GM19240 (cell line): ENCODE data around the gene IER3.
"Not testable (repeated sequence)": the region's sequence is repeated elsewhere in the genome, so short reads cannot be mapped to it uniquely, and the experiment has no call there.

ENCODE experiments used
- DNase-seq: peaks from one replicate; pipeline ENCODE4 v3.0.0; 2011; ENCODE audit warnings: low spot score; ENCODE audit not compliant: insufficient read length

IER3 gene

DNA sequence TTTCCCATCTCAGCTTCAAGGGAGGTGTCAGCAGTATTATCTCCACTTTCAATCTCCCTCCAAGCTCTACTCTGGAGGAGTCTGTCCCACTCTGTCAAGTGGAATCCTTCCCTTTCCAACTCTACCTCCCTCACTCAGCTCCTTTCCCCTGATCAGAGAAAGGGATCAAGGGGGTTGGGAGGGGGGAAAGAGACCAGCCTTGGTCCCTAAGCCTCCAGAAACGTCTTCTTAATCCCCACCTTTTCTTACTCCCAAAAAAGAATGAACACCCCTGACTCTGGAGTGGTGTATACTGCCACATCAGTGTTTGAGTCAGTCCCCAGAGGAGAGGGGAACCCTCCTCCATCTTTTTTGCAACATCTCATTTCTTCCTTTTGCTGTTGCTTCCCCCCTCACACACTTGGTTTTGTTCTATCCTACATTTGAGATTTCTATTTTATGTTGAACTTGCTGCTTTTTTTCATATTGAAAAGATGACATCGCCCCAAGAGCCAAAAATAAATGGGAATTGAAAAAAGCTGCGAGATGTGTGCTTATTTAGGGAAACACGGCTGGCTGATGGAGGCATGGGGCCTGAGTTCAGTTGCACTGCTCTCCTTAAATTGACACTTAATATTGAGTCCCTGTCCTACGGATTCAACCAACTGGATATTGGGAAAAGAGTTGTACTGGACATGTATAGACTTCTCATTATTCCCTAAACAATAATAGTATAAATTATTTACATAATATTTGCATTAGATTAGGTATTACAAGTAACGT lies 19.3 kb downstream of the IER3 start:
- DNase-seq = no peak

DNA sequence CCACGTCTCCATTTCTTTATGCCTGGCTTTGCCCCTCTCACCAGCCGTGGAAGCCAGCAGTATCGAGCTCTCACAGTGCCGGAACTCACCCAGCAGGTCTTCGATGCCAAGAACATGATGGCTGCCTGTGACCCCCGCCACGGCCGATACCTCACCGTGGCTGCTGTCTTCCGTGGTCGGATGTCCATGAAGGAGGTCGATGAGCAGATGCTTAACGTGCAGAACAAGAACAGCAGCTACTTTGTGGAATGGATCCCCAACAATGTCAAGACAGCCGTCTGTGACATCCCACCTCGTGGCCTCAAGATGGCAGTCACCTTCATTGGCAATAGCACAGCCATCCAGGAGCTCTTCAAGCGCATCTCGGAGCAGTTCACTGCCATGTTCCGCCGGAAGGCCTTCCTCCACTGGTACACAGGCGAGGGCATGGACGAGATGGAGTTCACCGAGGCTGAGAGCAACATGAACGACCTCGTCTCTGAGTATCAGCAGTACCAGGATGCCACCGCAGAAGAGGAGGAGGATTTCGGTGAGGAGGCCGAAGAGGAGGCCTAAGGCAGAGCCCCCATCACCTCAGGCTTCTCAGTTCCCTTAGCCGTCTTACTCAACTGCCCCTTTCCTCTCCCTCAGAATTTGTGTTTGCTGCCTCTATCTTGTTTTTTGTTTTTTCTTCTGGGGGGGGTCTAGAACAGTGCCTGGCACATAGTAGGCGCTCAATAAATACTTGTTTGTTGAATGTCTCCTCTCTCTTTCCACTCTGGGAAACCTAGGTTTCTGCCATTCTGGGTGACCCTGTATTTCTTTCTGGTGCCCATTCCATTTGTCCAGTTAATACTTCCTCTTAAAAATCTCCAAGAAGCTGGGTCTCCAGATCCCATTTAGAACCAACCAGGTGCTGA lies 20.3 kb downstream of the IER3 start:
- DNase-seq = not testable (repeated sequence)

DNA sequence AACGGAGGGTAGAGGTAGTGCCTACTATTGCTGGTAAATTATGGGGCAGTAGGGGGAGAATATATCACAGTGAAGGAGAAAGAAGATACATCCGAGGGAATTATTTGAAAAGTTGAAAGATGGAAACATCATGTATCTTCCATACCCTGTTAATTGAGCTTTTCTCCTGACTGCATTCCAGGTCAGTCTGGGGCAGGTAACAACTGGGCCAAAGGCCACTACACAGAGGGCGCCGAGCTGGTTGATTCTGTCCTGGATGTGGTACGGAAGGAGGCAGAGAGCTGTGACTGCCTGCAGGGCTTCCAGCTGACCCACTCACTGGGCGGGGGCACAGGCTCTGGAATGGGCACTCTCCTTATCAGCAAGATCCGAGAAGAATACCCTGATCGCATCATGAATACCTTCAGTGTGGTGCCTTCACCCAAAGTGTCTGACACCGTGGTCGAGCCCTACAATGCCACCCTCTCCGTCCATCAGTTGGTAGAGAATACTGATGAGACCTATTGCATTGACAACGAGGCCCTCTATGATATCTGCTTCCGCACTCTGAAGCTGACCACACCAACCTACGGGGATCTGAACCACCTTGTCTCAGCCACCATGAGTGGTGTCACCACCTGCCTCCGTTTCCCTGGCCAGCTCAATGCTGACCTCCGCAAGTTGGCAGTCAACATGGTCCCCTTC lies 21.0 kb downstream of the IER3 start:
- not testable (repeated sequence) for DNase-seq

DNA sequence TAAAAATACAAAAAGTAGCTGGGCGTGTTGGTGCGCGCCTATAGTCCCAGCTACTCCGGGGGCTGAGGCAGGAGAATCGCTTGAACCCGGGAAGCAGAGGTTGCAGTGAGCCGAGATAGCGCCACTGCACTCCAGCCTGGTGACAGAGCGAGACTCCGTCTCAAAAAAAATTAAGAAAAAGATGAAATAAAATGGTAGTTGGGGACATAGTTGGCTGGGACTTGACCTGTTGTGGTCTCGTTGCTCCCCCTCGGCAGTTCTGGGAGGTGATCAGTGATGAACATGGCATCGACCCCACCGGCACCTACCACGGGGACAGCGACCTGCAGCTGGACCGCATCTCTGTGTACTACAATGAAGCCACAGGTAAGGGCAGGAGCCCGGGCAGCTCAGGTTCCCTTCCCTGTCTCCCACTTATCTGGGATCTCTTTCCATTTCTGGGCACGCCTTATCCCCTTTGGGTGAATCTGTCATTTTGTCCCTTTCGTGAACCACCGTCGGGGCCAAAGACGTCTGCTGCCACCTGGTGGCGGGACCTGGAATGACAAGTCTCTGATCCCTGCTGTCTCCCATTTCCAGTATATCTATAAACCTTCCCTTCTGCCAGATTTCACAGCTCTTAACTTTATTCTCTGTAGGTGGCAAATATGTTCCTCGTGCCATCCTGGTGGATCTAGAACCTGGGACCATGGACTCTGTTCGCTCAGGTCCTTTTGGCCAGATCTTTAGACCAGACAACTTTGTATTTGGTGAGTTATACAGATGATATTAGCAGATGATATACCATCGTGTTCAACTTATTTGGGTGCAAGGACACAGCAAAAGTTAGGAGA lies 21.9 kb downstream of the IER3 start:
- DNase-seq = peak; percentile 47

DNA sequence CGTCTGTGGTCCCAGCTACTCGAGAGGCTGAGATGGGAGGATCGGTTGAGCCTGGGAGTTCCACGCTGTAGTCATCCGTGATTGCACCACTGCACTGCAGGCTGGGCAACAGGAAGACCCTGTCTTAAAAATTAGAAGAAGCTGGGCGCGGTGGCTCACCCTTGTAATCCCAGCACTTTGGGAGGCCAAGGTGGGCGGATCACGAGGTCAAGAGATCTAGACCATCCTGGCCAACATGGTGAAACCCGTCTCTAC lies 22.4 kb downstream of the IER3 start:
- DNase-seq = not testable (repeated sequence)

DNA sequence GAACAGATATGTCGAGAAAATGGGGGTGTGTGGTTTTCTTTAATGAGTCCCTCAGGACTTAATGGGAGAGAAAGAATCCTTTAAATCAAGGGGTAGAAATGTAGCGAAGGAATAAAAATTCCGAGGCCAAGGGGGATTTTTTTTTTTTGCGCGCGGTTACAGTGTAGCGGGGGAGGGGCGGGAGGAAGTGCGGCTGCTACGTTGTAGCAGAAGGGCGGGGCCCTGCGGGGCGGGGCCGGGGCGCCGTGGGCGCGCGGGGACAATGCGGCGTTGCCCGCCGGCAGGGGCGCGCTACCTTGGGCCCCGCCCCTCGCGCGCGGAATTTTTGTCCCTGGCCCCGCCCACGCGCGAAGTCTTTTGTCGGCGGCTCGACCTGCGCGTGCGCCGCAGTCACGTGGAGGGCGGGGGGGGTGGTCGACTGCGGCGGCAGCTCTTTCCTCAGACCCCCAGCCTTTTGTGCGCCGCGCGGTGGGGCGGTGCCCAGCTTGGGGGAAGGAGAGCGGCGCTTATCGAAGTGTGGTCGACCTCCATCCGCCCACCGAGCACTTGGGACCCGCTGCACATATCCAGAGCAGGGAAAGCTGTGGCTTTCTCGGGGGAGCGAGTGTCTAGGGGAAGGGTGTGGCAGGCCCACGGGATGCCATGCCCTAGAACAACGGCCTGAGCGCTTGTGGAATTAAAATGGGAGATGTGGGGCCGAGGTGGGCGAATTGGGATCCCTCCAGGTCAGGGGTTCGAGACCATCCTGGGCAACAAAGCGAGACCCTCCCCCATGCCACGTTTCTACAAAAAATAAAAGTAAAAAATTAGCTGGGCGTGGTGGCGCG lies 22.9 kb downstream of the IER3 start:
- peak; percentile 49 for DNase-seq

DNA sequence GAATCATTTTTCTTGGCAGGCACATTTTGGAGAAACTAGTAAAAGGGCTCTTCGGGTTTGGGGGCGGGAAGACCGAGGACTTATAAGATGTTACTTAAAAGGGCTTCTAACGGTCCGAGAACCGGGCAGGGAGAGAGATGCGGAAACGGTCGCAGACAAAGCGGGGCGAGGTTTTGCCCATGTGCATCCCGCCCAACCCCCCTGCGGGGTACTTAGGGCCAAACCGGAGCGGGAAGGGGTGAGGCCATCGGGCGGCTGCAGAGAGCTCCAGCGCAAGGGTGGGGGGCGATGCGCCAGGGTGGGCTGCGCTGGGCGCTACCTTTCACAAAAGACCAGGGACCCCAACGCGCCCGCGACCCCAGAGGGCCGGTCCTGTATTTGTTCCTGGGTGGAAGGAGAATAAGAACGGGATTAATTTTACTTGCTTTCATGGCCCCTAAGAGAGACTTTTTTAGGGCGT lies 23.6 kb downstream of the IER3 start:
- DNase-seq = peak; percentile 29

DNA sequence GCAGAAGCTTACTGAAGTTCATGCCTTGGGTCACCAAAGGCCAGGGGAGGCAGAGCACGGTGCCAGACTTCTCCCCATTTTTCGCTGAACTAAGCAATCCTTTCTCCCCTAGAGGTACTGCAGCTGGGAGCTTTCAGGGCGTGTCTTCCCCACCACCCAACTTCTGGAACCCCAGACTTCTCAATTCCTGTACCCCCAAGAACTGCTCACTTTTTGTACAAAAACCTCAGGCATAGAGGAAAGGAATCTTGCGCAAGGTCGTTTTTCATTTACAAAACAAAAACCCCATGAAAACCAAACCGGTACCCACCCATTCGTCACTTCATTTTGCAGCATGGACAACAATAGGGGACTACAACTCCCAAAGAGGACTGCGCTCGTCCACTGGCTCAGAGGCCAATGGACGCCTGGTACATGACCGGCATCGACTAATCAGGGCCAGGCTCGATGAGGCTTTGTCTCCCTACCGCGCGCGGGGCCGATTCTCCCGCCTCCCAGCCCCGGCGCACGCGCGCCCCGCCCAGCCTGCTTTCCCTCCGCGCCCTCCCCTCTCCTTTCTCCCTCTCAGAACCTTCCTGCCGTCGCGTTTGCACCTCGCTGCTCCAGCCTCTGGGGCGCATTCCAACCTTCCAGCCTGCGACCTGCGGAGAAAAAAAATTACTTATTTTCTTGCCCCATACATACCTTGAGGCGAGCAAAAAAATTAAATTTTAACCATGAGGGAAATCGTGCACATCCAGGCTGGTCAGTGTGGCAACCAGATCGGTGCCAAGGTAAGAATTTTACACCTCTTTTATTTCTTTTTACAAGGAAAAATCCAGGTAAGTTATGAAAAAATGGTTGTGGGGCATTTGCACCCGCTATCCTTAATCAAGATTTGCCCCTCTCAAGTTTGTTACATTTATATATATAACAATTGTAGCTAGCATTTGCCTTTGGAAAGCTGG lies 24.3 kb downstream of the IER3 start, which contains the start of gene TUBB:
Gene TUBB (plus strand): TSS at position 562 of the 947 bp plus-strand sequence. CDS start 155 bp downstream, at position 717.
- peak; percentile 53 for DNase-seq

DNA sequence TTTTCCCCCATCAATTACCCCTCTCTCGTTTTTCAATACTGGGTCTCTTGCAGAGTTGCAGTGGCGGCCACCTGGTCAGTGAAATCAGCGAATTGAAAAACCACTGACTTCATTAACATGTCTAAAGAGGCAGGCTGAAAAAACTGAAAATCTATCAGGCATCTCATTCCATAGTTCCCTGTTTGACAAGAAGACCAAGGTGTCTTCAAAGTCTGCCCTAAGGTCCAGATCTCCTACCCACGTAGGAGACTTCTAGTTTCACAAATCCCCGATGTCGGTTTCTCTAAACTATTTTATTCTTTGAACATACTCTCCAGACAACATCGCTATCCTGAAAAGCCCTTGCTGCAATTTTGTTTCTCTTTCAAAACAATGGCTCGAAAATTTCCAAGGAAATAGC lies 25.0 kb downstream of the IER3 start:
- DNase-seq = no peak

DNA sequence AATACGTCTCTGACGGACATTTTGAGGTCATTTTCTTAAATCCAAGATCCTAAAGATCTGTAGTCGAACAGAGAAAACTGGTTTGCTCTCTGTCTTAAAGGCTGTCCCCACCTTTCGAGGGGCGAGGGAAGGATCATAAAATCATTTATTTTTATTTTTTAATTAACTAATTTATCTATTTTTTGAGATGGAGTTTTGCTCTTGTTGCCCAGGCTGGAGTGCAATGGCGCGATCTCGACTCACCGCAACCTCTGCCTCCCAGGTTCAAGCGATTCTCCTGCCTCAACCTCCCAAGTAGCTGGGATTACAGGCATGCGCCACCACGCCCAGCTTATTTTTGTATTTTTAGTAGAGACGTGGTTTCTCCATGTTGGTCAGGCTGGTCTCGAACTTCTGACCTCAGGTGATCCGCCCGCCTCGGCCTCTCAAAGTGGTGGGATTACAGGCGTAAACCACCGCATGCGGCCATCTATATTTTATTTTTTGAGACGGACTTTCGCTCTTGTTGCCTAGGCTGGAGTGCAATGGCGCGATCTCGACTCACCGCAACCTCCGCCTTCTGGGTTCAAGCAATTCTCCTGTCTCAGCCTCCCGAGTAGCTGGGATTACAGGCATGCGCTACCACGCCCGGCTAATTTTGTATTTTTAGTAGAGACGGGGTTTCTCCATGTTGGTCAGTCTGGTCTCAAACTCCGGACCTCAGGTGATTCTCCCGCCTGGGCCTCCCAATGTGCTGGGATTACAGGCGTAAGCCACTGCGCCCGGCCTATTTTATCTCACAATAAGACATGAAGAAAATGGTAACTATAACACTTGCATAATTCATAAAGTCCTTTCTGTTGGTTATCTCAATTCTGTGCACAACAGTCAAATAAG lies 26.3 kb downstream of the IER3 start:
- not testable (repeated sequence) for DNase-seq

DNA sequence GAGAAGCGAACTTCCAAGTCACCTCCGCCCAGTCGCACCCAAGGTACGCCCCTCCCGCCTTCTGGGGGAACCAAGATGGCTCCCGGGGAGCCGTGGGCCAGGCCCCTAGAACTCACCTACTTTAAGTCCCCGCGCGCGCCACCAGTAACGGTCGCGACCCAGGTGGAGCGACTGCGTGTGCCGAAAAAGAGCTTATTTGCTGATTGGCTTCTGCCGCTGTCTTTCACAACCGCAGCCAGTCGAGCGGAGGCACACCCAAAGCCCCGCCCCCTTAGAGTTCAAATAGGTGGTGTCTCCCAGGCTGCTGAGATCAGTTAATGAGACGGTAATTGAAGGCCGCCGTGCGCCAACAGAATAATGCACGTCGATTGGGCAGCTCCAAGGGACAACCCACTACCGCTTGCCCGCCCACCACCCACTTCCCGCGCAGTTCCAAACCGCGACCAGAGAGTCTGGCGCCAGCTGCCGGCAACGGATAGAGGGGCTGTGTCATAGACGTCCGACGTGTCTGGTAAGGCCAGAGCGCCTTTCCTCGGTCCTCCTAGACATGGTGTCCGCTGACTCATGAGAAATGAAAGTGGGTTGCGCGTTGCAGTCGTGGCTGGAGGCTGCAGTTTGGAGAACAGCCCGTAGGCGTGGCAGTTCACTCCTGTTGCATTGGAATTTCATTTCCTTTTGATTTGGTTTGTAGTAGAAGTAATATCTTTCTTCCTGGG lies 27.1 kb downstream of the IER3 start, which contains the start of gene MDC1:
Gene MDC1 (minus strand): TSS at position 153 of the 716 bp plus-strand sequence. CDS start 2,106 bp downstream, outside the sequence.
- DNase-seq = peak; percentile 86

DNA sequence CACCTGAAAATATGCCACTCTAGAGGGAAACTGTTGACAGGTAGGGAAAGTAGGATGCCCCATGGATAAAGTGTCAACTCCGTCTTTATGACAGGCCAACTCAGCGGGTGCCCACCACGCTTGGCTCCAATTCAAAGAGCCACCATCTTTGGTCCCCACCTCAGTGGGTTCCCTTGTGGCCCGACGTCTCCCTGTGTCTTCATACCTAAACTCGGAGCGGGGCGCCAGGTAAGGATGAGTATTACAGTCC lies 27.5 kb downstream of the IER3 start:
- DNase-seq = no peak

DNA sequence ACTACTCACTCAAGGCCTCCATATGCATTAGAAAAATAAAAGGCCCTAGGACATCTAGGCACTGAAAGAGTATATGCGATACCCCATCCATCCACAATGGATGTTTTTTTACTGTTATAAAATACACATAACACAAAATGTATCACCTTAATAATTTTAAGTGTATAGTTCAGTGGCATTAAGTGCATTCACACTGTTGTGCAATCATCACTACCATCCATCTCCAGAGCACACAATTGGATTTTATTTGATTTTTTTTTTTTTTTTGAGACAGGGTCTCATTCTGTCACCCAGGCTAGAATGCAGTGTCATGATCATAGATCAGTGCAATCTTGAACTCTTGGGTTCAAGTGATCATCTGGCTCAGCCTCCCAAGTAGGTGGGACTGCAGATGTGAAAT lies 30.1 kb downstream of the IER3 start:
- no peak for DNase-seq

DNA sequence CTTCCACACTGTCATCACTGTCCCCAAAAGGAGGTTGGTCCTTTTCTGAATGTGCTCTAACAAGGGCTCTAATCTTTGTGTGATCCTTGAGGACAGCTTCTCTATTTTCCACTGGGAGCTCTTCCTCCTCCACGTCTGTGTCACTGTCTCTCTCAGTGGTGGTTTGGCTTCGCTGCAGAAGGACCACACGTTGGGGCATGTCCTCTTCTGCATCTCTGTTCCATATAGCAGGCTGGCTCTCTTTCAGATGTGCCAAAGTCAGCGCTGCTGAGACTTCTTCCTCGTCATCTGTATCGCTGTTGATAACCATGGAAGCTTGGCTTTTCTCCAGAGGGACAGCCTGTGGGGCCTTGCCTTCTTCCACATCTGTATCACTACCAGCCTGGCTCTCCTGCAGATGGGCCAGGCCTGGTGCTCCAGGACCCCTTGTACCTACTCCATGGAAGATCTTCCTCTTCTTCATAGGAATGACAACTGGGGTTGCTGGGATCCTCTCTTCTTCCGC lies 31.9 kb downstream of the IER3 start:
- DNase-seq = no peak

DNA sequence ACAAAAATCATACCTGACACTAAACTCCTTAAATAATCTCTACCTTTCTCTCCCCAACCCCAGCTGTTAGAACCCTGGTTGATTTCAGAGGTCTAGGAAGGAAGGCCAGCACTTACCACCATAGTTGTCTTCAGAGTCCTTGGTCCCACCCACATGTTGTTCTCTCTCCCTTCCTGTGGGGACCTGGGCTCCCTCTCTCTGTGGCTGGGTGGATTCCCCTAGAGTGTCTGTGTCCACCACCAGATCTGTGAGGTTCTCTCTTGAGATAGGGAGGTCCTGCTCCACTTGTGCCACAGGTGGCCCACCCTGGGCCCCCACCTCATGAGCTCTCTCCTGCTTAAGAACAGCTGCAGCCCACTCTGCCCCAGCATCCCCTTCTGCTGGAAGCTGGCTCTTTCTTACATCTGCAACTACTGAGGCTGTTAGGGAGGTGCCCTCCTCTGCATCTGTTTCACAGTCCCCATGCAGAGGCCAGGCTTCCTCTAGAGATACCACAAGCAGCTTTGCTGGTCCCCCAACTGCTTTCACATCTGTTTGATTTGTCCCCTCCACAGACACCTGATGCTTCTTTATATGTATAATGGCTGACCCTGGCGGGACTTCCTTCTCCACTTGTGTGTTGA lies 32.5 kb downstream of the IER3 start:
- DNase-seq = no peak

DNA sequence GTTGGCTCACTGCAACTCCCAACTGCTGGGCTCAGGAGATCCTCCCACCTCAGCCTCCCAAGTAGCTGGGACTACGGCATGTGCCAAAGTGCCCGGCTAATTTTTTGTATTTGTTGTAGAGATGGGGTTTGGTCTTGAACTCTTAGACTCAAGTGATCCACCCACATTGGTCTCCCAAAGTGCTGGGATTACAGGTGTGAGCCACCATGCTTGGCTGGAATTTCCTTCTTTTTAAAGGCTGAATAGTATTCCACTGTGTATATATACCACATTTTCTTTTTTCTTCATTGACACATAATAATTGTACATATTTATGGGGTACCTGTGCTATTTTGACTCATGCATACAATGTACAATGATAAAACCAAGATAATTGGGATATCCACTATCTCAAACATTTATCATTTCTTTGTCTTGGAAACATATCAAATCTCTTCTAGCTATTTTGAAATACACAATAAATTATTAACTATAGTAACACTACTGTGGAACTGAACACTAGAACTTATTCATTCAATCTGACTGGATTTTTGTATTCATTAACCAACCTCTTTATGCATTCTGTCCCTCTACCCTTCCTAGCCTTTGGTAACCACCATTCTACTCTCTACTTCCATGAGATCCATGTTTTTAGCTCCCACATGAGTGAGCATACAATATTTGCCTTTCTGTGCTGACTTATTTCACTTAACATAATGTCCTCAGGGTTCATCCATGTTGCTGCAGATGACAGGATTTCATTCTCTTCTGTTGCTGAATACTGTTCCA lies 35.1 kb downstream of the IER3 start:
- no peak for DNase-seq
